Measurements from ENCODE around the gene DYNC2LI1.

GRCh38 chr2:43803113-43803512, 29.3 kb downstream of the DYNC2LI1 start:
- TF ChIP-seq CTCF (conservative IDR thresholded peaks at IDR 0.05; ENCODE audit: low read depth, low read length) (no peak), EZH2 (IDR thresholded peaks at IDR 0.05; ENCODE audit: low read length, unreplicated experiment) (no peak), EZH2phosphoT487 (IDR thresholded peaks at IDR 0.05; ENCODE audit: borderline replicate concordance, low read length) (no peak)

Data from PC-3 (cell line).